Activated CD8-positive, alpha-beta memory T cell treated with anti-CD3 and anti-CD28 coated beads for 48 hours (primary cell): ENCODE data around the gene MORN1.
"Not testable (repeated sequence)": the region's sequence is repeated elsewhere in the genome, so short reads cannot be mapped to it uniquely, and the experiment has no call there.

Experiments
- DNase-seq, 3 experiments: peaks; one replicate each; pipeline ENCODE4 v3.0.0-alpha.2; 2020; ENCODE audit warnings: low read depth in 2 of 3, low spot score in 2 of 3

Gene MORN1

DNA sequence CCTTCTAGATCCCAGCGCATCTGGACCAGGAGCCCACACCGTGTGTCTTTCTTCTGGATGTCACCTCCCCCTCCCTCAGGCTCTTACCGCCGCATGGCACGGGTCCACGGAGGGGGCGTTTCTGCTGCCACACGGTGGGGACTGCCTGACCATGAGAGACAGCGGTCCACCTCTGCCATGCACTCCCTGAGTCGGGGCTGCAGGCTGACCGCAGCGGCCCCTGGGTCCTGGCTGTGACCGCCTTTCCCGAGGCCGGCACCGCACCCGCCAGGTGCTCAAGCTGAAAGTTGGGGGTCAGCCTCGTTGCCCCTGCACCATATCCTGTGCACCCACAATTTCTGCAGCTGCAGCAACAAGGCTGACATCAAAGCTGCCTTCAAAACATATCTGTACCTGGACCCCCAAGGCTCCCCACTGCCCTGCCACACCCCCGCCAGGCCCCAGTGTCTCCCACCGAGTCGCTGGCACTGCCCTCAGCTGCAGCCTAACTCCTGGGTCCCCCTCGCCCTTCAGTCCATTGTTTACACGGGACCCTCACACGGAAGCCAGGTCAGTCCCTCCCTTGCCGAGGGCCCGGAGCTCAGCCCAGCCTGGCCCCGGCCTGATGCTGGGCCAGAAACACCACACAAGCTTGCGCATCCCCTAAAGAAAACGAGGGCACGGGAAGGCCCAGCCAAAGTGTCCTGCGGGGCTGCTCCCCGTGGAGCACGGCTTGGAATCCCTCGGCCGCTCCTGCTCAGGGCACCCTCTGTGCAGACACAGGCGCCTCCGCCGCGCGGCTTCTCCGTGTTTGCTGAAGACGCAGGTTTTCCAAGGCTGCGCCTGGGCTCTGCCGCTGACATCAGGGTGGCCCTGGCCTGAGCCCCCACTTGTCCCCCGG lies 51.9 kb downstream of the MORN1 start:
- DNase-seq = no peak

GRCh38 chr1:2337501-2337900 lies 53.9 kb downstream of the MORN1 start:
- DNase-seq = no peak

DNA sequence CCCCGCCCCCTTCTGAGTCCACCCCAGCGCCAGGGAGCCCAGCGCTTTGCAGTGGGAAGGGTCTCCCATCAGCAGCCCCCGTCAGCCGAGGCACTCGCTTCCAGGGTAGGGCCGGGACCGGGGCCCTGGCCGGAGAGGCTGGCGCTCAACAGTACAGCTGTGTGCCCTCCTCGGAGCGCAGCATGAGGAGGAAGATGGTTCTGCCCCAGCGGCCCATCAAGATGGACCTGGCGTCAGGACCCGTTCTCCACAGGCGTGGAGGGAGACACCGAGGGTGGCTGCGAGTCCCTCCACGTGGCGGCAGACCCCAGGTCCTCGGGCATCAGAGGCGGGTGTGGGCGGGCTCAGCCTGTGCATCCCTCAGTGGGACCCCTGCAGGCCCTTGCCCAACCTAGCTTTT lies 54.3 kb downstream of the MORN1 start:
- DNase-seq = no peak

DNA sequence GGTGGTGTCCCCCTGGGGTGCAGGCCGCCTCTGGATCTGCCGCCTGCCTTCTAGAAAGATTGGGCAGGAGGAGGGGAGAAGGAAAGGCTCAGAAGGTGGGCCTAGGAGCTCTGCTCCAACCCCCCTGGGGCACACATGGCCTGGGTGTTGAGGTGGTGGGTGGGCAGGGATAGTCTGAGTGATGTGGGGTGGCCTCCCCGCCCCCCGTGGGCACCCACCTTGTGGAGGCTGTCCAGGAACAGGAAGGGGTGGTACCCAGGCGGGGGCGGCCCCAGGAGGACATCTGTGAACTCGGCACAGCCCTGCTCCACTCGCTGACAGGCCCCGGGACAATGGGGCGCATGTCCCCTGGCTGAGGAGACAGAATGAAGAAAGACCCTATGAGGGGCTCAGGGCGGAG lies 54.9 kb downstream of the MORN1 start:
- no peak for DNase-seq

DNA sequence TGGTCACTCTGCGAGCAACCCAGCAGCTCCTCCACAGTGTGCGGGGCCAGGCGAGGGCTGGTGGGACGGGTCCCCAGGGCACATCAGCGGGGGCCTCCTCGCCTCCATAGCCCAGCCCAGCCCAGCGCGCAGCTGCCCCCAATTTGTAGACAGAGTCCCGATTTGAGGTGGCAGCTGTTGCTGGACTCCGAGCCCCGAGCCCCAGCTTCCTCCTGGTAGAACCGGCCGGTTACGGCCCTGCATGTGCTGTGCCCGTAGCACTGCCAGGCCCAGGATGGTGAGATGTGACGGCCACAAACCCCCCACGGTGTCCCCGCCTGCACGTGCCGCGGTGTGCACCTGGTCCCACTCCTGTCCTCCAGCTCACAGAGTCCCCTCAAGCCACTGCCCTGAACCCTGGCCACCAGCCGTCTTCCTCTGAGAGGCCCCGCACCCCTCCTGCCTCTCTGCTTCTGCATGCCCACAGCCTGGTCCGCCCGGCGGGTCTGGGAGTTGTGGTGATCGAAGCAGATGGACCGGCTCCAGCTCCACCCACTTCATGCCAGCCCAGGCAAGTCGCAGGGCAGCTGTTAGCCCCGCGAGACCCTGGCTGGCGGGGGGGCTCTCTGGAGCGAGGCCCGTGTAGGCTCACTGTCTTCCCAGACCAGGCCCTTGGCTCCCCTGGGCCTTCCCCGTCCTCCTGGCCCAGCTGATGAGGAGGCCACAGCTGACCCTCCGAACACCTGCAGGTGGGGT lies 55.5 kb downstream of the MORN1 start:
- no peak for DNase-seq

DNA sequence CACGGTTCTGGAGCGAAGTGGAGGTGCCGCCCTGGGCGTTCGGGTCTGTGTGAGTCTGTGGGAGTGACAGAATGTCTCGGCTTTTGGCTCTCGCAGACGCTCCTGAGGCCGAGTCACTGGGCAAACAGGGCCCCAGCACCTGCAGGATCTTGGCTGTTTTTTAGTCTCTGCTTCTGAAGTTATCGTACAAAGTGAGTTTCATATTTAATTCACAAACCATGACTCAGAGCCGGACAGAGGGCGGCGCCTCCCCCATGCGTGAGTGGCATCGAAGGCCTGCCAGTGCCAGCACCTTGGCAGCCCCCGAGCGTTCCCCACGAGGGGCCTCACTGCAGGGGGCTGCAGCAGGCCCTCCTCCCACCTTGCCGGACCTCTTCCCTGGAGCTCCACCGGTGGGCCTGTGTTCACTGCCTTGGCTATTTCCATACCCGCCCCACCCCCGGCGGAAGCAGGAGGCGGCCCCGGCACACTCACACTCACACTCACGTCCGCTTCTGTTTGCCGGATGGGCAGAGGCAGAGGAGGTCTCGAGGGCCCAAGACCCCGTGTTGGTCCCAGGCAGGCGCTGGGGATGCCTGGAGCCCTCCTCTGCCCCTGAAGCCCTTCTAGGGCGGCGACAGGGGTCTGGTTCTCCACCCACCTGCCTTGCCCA lies 56.3 kb downstream of the MORN1 start:
- DNase-seq = no peak

DNA sequence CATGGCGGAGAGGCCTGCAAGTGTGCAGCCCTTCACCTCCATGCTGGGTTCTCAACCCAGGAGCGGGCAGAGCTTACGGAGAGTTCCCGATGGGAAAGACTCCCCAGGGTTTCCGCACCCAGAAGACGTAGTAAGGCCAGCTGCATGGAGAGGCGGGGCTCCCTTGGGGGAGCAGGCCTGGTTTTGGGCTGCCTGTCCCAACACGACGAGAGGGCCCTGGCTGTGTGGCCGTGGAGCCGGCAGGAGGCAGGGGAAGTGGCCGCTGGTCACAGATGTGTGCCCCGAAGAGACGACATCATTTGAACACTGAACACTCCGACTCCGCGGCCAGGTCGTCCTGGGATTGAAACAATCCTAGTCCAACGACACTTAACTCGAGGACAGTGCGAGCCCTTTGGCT lies 57.0 kb downstream of the MORN1 start:
- DNase-seq = no peak

DNA sequence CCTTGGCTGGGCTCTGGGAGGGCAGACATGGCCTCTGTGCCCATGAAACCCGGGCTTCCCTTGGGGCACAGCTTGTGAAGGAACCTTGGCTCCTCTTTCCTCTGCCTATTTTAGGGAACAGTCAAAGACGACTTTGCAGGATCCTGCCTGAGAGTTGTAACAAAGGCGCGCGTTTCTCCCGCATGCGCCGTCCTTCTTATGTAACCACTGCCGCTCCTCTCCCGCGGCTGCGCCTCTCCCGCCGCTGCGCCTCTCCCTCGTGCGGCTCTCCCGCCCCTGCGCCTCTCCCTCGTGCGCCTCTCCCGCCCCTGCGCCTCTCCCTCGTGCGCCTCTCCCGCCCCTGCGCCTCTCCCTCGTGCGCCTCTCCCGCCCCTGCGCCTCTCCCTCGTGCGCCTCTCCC lies 59.8 kb downstream of the MORN1 start:
- DNase-seq = not testable (repeated sequence)

DNA sequence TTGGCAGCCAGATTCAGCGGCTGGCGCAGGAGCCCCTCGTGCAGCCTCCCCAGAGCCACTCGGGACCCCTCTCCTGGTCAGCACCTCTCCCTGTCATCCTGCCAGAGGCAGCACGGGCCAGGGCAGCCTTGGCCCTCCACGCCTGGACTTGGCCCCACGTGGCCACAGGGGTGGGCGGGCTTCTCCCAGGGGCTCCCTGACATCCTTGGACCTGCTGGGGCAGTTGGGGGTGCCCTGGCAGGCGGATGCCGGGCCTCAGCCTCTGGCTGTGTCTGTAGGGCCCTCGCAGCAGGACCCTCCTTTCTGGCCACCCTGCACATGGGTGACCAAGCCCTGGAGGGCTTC lies 60.2 kb downstream of the MORN1 start:
- no peak for DNase-seq

GRCh38 chr1:2330519-2331199 lies 60.7 kb downstream of the MORN1 start:
- DNase-seq = no peak

- no peak for DNase-seq
Measured at GRCh38 chr1:2330035-2330434, 61.3 kb downstream of the MORN1 start.

GRCh38 chr1:2328676-2329455 lies 62.5 kb downstream of the MORN1 start:
- no peak for DNase-seq

GRCh38 chr1:2327841-2328240 lies 63.5 kb downstream of the MORN1 start:
- DNase-seq = no peak

GRCh38 chr1:2327162-2327561 lies 64.2 kb downstream of the MORN1 start:
- DNase-seq = not testable (repeated sequence)

DNA sequence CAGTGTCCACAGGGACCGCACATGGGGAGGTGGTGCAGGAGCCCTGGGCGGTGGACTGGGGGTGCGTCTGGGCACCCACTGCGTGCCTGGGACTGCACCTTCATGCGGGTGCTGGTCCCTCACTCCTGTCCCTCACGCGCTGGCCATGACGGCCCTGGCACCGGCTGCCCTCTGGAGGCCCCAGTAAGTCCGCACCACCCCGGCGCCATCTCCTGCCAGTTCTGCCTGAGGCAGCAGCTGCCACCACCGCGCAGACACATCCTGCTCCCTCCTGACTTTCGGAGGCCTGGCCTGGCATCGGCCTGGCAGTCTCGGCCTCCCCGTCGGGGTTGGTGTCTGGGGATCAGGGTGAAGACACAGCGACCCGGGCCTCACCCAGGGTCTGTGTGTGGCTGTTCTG lies 64.8 kb downstream of the MORN1 start:
- DNase-seq = no peak

DNA sequence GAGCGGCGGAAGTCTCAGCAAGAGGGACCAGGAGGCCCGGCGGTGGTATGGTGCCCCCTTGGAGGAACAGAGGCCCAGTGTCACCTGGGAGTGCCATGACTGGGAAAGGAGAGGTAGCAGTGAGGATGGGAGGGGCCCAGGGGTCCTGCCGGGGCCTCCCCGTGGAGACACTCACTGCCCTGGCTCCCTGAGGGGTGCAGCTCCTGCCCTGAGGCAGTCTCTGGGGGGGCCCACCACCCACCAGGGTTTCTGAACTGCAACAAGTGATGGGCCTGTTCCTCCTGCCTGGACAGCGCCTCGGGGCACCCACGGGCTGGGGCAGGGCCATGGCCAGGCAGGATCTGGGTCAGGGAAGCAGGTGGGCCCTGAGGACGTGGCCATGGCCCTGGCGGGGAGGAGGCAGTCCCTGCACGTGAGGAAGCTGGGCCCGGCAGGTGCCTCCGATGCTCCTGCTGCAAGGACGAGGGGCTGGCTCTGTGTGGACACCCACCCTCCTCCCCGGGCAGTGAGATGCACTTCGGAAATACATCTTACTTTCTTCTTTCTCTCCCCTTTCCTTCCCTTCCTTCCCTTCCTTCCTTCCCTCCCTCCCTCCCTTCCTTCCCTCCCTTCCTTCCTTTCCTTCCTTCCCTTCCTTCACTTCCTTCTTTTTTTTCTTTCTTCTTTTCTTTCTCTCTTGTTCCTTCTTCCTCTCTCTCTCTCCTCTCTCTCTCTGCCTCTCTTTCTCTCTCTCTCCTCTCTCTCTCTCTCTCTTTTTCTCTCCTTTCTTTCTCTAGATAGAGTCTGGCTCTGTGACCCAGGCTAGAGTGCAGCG lies 66.6 kb downstream of the MORN1 start:
- DNase-seq = no peak

DNA sequence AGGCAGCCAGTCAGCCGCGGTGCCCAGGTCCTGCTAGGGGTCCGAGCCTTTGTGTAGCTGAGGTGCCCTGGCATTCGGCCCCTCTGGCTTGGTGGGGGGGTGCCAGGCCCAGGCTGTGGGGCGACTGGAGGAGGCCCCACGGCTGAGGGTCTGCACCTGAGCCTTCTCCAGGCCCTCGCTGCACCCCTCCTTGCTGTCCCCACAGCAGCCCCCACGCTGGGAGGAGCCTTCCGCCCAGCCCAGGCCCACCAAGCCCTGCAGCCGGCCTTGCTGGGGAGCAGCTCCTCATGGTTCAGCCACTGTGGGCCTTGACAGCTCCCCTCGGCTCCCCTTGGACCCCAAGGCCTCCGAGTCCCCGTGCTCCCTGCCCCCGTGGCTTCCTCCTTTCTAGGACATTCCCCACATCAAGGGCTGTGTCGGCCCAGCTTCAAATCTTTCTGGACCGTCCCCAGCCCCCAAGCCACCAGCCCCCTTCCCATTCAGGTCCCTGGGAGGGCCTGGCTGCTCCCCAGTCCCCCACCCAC lies 67.8 kb downstream of the MORN1 start:
- no peak for DNase-seq

- no peak for DNase-seq
Measured at GRCh38 chr1:2322581-2323211, 68.7 kb downstream of the MORN1 start.

- no peak for DNase-seq
Measured at GRCh38 chr1:2322065-2322571, 69.2 kb downstream of the MORN1 start.
